H9 (cell line): ENCODE results near the gene KLHL12. TPM values are rescaled to one million over a fixed set of nuclear protein-coding genes. Genes with fewer than 3 reads are reported as not detected.

Experiments used
- DNase-seq: peaks from one replicate; pipeline ENCODE4 v3.0.0-alpha.2; 2017
- H2AFZ ChIP-seq: one replicate; pipeline ENCODE4 v1.6.1; 2013; ENCODE audit warnings: mild to moderate bottlenecking, low read length, control low read depth, moderate library complexity
- H2AK5ac ChIP-seq: 2 replicates; pipeline ENCODE4 v1.6.1; 2013; ENCODE audit warnings: low read length, control low read depth, mixed read lengths; ENCODE audit not compliant: insufficient read length
- H2BK120ac ChIP-seq: one replicate; pipeline ENCODE4 v1.6.1; 2013; ENCODE audit warnings: low read depth, mild to moderate bottlenecking, low read length, control low read depth, inconsistent platforms; ENCODE audit not compliant: poor library complexity, severe bottlenecking
- H2BK12ac ChIP-seq: 2 replicates; pipeline ENCODE4 v1.6.1; 2013; ENCODE audit warnings: low read length, control low read depth, mixed read lengths, low read depth; ENCODE audit not compliant: insufficient read length
- H2BK15ac ChIP-seq: 2 replicates; pipeline ENCODE4 v1.6.1; 2013; ENCODE audit warnings: low read depth, low read length, control low read depth
- H2BK20ac ChIP-seq: one replicate; pipeline ENCODE4 v1.6.1; 2013; ENCODE audit warnings: low read depth, mild to moderate bottlenecking, low read length, control low read depth, inconsistent platforms; ENCODE audit not compliant: poor library complexity, severe bottlenecking
- H2BK5ac ChIP-seq: 2 replicates; pipeline ENCODE4 v1.6.1; 2013; ENCODE audit warnings: low read length, control low read depth, mixed read lengths; ENCODE audit not compliant: insufficient read length
- H3K14ac ChIP-seq: 2 replicates; pipeline ENCODE4 v1.6.1; 2013; ENCODE audit warnings: low read length, control low read depth; ENCODE audit not compliant: insufficient read depth
- H3K18ac ChIP-seq: 2 replicates; pipeline ENCODE4 v1.6.1; 2013; ENCODE audit warnings: low read depth, mild to moderate bottlenecking, mixed read lengths, low read length, control low read depth; ENCODE audit not compliant: insufficient read length
- H3K23ac ChIP-seq: 2 replicates; pipeline ENCODE4 v1.6.1; 2013; ENCODE audit warnings: low read length, control low read depth, mixed read lengths, low read depth; ENCODE audit not compliant: insufficient read length
- H3K23me2 ChIP-seq: 2 replicates; pipeline ENCODE4 v1.6.1; 2013; ENCODE audit warnings: low read depth, mild to moderate bottlenecking, mixed read lengths, low read length, control low read depth; ENCODE audit not compliant: insufficient read length, poor library complexity, severe bottlenecking
- H3K27ac ChIP-seq: 2 replicates; pipeline ENCODE4 v1.5.1; 2013; ENCODE audit warnings: low read length, control low read depth, mixed read lengths, low read depth; ENCODE audit not compliant: insufficient read length
- H3K27me3 ChIP-seq: 2 replicates; pipeline ENCODE4 v1.6.1; 2013; ENCODE audit warnings: low read length, control low read depth, inconsistent platforms; ENCODE audit not compliant: insufficient read depth
- H3K4ac ChIP-seq: 2 replicates; pipeline ENCODE4 v1.6.1; 2013; ENCODE audit warnings: low read depth, mild to moderate bottlenecking, control low read depth, inconsistent platforms, low read length, moderate library complexity
- H3K4me1 ChIP-seq: 2 replicates; pipeline ENCODE4 v1.6.1; 2013; ENCODE audit warnings: low read length, control low read depth, inconsistent platforms; ENCODE audit not compliant: insufficient read depth
- H3K4me2 ChIP-seq: 2 replicates; pipeline ENCODE4 v1.6.1; 2013; ENCODE audit warnings: low read length, control low read depth, mixed read lengths; ENCODE audit not compliant: insufficient read length, insufficient read depth
- H3K56ac ChIP-seq: 2 replicates; pipeline ENCODE4 v1.6.1; 2013; ENCODE audit warnings: low read depth, mild to moderate bottlenecking, mixed read lengths, low read length, control low read depth; ENCODE audit not compliant: insufficient read length
- H3K79me1 ChIP-seq: 2 replicates; pipeline ENCODE4 v1.6.1; 2013; ENCODE audit warnings: low read depth, mild to moderate bottlenecking, moderate library complexity, low read length, control low read depth, inconsistent platforms; ENCODE audit not compliant: insufficient read depth, poor library complexity, severe bottlenecking
- H3K79me2 ChIP-seq: 2 replicates; pipeline ENCODE4 v1.6.1; 2013; ENCODE audit warnings: low read length, control low read depth, inconsistent platforms; ENCODE audit not compliant: insufficient read depth
- H3K9ac ChIP-seq: 2 replicates; pipeline ENCODE4 v1.6.1; 2013; ENCODE audit warnings: low read length, control low read depth, mixed read lengths; ENCODE audit not compliant: insufficient read length; ENCODE audit errors: extremely low read depth
- H3K9me3 ChIP-seq: one replicate; pipeline ENCODE4 v1.6.1; 2013; ENCODE audit warnings: low read depth, low read length, inconsistent platforms; ENCODE audit not compliant: control insufficient read depth
- H3T11ph ChIP-seq: one replicate; pipeline ENCODE4 v1.6.1; 2013; ENCODE audit warnings: mild to moderate bottlenecking, low read length, control low read depth, inconsistent platforms
- H4K20me1 ChIP-seq: one replicate; pipeline ENCODE4 v1.6.1; 2013; ENCODE audit not compliant: control insufficient read depth, insufficient read length, insufficient read depth
- H4K5ac ChIP-seq: 2 replicates; pipeline ENCODE4 v1.6.1; 2013; ENCODE audit warnings: low read depth, mild to moderate bottlenecking, mixed read lengths, low read length, control low read depth; ENCODE audit not compliant: insufficient read length
- H4K8ac ChIP-seq: replicated peaks from 2 replicates; pipeline ENCODE4 v1.6.1; 2013; ENCODE audit warnings: low read length, control low read depth, mixed read lengths, low read depth; ENCODE audit not compliant: insufficient read length
- H4K91ac ChIP-seq: 2 replicates; pipeline ENCODE4 v1.6.1; 2013; ENCODE audit warnings: low read depth, mild to moderate bottlenecking, moderate library complexity, mixed read lengths, low read length, control low read depth; ENCODE audit not compliant: insufficient read length
- H3K27ac Mint-ChIP-seq, 3 experiments: 2 replicates in 2 of 3; 3 replicates in 1 of 3; pipeline ENCODE4 v1.8.0; 2020 to 2021; ENCODE audit warnings: mixed read lengths in 3 of 3, mild to moderate bottlenecking in 1 of 3, moderate library complexity in 1 of 3
- H3K27me3 Mint-ChIP-seq: 2 replicates; pipeline ENCODE4 v1.8.0; 2021; ENCODE audit warnings: low read depth, mild to moderate bottlenecking, moderate library complexity, mixed read lengths
- H3K36me3 Mint-ChIP-seq, 3 experiments: 2 replicates in 2 of 3; 3 replicates in 1 of 3; pipeline ENCODE4 v1.8.0; 2020 to 2021; ENCODE audit warnings: low read depth in 3 of 3, mixed read lengths in 3 of 3; ENCODE audit not compliant: insufficient read depth in 1 of 3
- H3K4me1 Mint-ChIP-seq, 2 experiments: 2 replicates each; pipeline ENCODE4 v1.8.0; 2020; ENCODE audit warnings: mixed read lengths in 2 of 2
- H3K4me3 Mint-ChIP-seq, 2 experiments: 2 replicates in 1 of 2; 3 replicates in 1 of 2; pipeline ENCODE4 v1.8.0; 2020 to 2021; ENCODE audit warnings: mild to moderate bottlenecking in 2 of 2, mixed read lengths in 2 of 2, moderate library complexity in 1 of 2
- H3K9me3 Mint-ChIP-seq, 2 experiments: 2 replicates in 1 of 2; 3 replicates in 1 of 2; pipeline ENCODE4 v1.8.0; 2020; ENCODE audit warnings: mild to moderate bottlenecking in 2 of 2, mixed read lengths in 2 of 2, moderate library complexity in 1 of 2
- WGBS: extraction: QIAGEN DNeasy Blood & Tissue Kit; methylation state at CpG from one replicate; pipeline ENCODE4 v1.1.7; 2013; ENCODE audit warnings: missing lambda C conversion rate, low lambda C conversion rate, mixed read lengths; ENCODE audit not compliant: insufficient read length; ENCODE audit errors: extremely low coverage; 5-methylcytosine and 5-hydroxymethylcytosine counted together
- total RNA-seq: library from RNA; stranded (reverse); gene quantifications from 2 replicates; pipeline ENCODE4 v1.2.1, GENCODE V29; 2021
- TF ChIP-seq, protein P1 (sequence below): fragments of 200-600 bp; sonication (generic); conservative IDR thresholded peaks from 3 replicates; pipeline ENCODE4 v1.8.0; 2021; ENCODE audit warnings: antibody characterized with exemption, mild to moderate bottlenecking

The KLHL12 gene
- total RNA-seq, 1 experiment from 2014 or later, result 38.4 TPM

DNA sequence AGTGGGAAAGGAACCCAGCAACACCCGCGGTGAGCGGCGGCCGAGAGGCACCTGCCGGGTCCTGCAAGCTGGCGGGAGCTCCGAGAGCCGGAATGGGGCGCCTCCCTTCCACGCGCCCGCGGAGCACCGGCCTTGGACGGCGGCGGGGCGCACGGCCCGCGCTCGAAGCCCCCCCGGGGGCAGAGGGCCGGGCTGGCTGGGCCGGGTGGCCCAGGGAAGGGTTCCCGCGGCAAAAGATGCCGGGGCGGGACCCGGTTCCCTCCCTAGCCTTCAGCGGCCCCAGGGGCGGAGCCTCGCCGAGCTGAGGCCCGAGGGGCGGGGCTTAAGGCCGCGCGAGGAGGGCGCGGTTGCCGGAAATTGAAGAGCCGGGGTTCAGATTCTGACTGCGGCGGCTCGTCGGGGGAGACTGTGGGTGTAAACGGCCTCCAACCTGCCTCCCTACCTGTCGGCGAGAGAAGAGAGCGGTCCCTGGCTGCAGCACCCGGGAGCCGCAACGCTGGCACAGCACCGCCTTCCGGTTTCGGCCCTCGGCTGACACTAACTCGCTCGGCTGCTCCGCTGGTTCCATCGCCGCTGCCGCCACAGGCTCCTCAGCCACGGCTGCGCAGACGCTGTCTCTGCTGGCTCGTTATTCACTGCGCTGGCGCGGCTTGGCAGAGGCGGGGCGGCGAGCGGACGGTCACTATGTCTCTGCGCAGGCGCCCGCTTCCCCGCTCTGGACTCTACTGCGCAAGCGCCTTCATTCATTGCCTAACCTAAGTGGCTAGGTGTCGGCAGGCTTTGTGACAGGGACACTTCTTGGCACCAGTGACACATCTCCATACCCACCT lies 38.3 kb downstream of the KLHL12 start, which contains the start of gene RABIF:
Gene RABIF, minus strand, starts transcription at position 619 of the 830 bp plus-strand sequence. Its CDS starts 51 bp downstream, at position 568.
- Mint-ChIP-seq H3K9me3 (no peaks in the 10 kb centered on the region), H3K36me3 (peaks cover 2 to 21% (median 20%) of the 10 kb centered on the region in 3 experiments; a peak in 5 of 7 replicates), H3K27me3 (no peaks in the 10 kb centered on the region), H3K27ac (peak within 1 kb of the TSS; percentile 97 to 98 (median 97)), H3K4me1 (peaks cover 21 to 24% of the 10 kb centered on the region in 2 experiments), H3K4me3 (peak within 1 kb of the TSS; percentile 93 to 98)
- Histone ChIP-seq H2AK5ac (no peak within 1 kb of the TSS), H2BK20ac (no peak within 1 kb of the TSS), H3K14ac (peak within 1 kb of the TSS; percentile 78; the same call in 1 of the 2 replicates), H3K27ac (no peak within 1 kb of the TSS), H3K4ac (no peak within 1 kb of the TSS), H3T11ph (no peak within 1 kb of the TSS), H3K79me2 (no peaks in the 10 kb centered on the region), H3K9me3 (no peaks in the 10 kb centered on the region), H4K91ac (no peak within 1 kb of the TSS), H3K79me1 (no peaks in the 10 kb centered on the region), H3K56ac (no peak within 1 kb of the TSS), H3K4me2 (peak within 1 kb of the TSS; percentile 72), H4K8ac (no peak within 1 kb of the TSS), H2BK12ac (no peak within 1 kb of the TSS), H3K4me1 (no peaks in the 10 kb centered on the region; the same call in 1 of the 2 replicates), H3K18ac (peak within 1 kb of the TSS; percentile 68), H4K20me1 (no peaks in the 10 kb centered on the region), H2BK120ac (no peak within 1 kb of the TSS), H4K5ac (no peak within 1 kb of the TSS), H3K27me3 (no peaks in the 10 kb centered on the region), H3K9ac (peak within 1 kb of the TSS; percentile 80), H3K23me2 (no peaks in the 10 kb centered on the region), H2AFZ (no peak within 1 kb of the TSS), H3K23ac (no peak within 1 kb of the TSS), H2BK5ac (no peak within 1 kb of the TSS), H2BK15ac (no peak within 1 kb of the TSS)
- DNase-seq, result peak; percentile 96
- TF ChIP-seq, protein P1, sequence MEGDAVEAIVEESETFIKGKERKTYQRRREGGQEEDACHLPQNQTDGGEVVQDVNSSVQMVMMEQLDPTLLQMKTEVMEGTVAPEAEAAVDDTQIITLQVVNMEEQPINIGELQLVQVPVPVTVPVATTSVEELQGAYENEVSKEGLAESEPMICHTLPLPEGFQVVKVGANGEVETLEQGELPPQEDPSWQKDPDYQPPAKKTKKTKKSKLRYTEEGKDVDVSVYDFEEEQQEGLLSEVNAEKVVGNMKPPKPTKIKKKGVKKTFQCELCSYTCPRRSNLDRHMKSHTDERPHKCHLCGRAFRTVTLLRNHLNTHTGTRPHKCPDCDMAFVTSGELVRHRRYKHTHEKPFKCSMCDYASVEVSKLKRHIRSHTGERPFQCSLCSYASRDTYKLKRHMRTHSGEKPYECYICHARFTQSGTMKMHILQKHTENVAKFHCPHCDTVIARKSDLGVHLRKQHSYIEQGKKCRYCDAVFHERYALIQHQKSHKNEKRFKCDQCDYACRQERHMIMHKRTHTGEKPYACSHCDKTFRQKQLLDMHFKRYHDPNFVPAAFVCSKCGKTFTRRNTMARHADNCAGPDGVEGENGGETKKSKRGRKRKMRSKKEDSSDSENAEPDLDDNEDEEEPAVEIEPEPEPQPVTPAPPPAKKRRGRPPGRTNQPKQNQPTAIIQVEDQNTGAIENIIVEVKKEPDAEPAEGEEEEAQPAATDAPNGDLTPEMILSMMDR, result peak; percentile 17; the same call in 1 of the 3 replicates
- WGBS, result no CpG with 5 or more reads among the region's 84 CpGs
